Amygdala (tissue), 56 donors: ENCODE results near the gene OSBPL2.
A peak's percentile ranks its signal among the peaks of the same experiment; 100 is the strongest.

Source experiments
- DNase-seq, 56 donors: peaks; one replicate each; lab custom pipeline; 2025; lab: John Stamatoyannopoulos, UW

The OSBPL2 gene

GRCh38 chr20:62246872-62247652, 8.7 kb downstream of the OSBPL2 start:
- DNase-seq = no peak

- no peak for DNase-seq
Measured at GRCh38 chr20:62248890-62249560, 10.7 kb downstream of the OSBPL2 start.

- DNase-seq = no peak
Measured at GRCh38 chr20:62252342-62252966, 14.1 kb downstream of the OSBPL2 start.

DNA sequence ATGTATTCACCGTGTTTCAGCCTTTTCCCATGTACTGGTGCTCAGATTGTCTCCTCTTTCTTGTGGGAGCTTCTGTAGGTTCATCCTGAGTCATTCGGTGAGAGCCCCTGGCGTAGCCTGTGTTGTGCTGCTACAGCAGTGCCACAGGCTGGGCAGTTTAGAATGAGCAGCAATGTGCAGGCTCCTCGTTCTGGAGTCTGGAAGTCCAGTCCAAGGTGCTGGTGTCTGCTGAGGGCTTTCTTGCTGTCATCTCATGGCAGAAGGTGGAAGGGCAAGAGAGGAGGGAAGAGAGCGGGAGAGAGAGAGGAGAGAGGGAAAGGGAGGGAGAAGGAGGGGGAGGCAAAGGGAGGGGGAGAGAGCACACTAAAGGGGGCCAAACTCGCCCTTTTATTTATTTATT, 15.1 kb downstream of the OSBPL2 start:
- no peak for DNase-seq

DNA sequence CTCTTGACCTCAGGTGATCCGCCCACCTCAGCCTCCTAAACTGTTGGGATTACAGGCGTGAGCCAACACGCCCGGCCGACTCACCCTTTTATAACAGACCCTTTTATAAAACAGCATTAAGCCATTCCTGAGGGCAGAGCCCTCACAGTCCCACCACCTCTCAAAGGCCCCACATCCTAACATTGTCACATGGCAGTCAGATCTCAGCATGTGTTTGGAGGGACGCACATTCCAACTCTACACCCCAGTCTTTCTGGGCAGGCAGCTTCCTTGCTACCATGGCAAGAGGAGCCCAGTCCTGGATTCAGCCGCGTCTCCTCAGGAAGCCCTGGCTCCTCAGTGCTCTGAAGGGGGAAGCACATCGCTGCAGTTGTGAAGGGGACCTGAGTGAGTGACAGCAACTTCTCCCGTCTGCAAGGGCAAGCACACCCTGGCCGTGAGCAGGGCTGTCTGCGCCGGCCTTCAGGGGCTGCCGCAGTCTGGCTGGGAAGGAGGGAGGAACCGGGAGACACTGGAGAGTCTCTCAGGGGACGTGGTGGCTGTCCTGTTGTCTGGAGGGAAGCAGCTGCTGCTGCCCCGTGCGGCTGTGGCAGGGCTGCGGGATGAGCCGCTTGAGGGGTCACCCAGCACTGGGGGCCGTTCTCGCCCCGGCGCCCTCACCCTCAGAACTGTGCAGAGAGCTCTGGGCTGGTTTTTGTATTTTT, 15.9 kb downstream of the OSBPL2 start:
- no peak for DNase-seq

- DNase-seq = no peak
Measured at GRCh38 chr20:62255976-62256375, 17.7 kb downstream of the OSBPL2 start.

GRCh38 chr20:62258499-62259293, 20.4 kb downstream of the OSBPL2 start:
- DNase-seq = peak in 9 of 56 donors; percentile 8 to 45 (median 21)

- no peak for DNase-seq
Measured at GRCh38 chr20:62259294-62259565, 20.9 kb downstream of the OSBPL2 start.

DNA sequence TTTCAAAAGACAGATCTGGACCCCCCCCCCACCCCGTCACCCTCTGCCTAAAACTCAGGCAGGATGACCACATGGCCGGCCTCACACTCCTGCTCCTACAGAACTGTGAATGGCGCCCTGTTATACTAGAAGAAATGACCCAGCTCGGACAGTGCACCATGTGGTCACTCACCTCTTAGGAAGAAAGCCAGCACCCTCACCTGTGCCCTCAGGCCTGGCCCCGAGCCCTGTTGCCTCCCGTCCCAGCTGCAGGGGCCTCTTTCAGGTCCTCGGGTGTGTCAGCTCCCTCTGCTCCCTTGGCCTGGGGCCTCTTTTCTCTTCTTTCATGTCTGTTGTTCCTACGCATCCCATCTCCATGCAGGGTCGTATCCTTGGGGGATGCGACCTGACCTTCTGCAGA, 23.7 kb downstream of the OSBPL2 start:
- no peak for DNase-seq

GRCh38 chr20:62263396-62263795, 25.1 kb downstream of the OSBPL2 start:
- DNase-seq = no peak

- no peak for DNase-seq
Measured at GRCh38 chr20:62265365-62265764, 27.0 kb downstream of the OSBPL2 start.

DNA sequence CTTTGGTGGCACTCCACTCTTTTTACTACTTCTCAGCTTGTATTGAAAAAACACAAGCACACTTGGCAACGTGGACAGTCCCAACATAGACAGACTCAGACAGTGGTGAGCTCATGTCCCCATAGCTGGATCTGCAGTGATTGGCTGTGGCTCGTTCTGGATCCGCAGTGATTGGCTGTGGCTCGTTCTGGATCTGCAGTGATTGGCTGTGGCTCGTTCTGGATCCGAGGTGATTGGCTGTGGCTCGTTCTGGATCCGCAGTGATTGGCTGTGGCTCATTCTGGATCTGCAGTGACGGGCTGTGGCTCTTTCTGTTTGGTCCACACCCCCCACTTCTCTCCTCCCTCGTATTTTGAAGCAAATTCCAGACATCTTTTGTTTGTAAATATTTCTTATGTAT, 28.0 kb downstream of the OSBPL2 start:
- no peak for DNase-seq

DNA sequence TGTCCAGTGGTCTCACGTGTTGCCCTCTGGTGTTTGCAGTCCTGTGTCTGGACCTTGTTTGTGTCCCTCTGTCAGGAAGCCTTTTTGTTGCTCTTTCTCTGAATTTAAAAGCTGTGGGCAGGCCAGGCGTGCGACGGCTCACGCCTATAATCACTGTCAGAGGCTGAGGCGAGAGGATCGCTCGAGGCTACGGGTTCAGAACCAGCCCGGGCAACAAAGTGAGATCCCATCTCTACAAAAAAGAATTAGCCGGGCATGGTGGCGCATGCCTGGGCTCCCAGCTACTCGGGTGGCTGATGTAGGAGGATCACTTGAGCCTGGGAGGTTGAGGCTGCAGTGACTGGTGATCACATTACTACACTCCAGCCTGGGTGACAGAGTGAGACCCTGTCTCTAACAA, 28.5 kb downstream of the OSBPL2 start:
- DNase-seq = no peak

DNA sequence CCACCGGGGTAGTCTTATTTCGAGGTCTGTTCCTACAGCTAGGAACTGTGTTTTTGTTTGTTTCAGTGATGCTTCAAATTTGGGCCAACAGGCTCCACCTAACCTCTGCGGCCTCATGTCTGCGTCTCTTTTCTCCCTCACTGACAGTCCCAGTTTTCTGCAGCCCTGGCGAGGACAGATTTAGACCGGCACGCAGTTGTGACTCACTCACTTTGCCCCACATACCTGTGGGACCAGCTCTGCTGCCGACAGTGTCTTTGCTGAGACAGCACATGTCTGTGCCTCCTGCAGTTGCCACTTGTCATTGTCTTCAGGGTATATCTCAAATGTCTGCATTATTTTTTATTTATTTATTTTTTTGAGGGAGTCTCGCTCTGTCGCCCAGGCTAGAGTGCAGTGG, 29.2 kb downstream of the OSBPL2 start:
- DNase-seq = peak in 1 of 56 donors; percentile 6

- DNase-seq = no peak
Measured at GRCh38 chr20:62268228-62268900, 30.0 kb downstream of the OSBPL2 start.

GRCh38 chr20:62269378-62269777, 31.1 kb downstream of the OSBPL2 start:
- DNase-seq = no peak

GRCh38 chr20:62269871-62270270, 31.6 kb downstream of the OSBPL2 start:
- no peak for DNase-seq

- no peak for DNase-seq
Measured at GRCh38 chr20:62272200-62272599, 33.9 kb downstream of the OSBPL2 start.

DNA sequence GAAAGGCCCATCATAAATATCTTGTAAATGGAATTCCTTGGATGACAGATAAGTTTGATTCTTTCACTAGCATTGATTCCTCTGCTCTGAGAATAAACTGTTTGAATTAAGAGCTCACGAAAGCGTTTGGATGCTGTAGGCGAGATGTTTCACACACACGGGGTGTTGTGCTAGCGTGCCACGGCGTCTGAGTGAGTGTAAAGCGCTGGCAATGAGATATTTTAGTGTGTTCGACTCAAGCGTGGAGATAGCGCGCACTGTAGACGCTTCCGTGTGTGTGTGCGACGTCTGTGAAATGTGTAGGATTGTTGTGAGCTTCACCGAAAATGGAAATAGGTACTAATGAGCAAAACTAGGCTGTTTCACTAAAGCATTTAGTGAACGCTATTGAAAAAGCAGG, 35.1 kb downstream of the OSBPL2 start:
- DNase-seq = peak in 4 of 56 donors; percentile 15 to 28 (median 20)
